ENCODE measurements around the gene ROBO2. TPM values are rescaled to one million over a fixed set of nuclear protein-coding genes. Genes with fewer than 3 reads are reported as not detected.
A peak's percentile ranks its signal among the peaks of the same experiment; 100 is the strongest.

Gene ROBO2
- polyA plus RNA-seq, 1 experiment = 16.3 TPM

- DNase-seq (ENCODE audit: low read depth, low spot score) = peak; percentile 36
- no peak overlapping the region for H3K27ac ChIP-seq (ENCODE audit: low read depth, low read length)
- no peaks in the 10 kb centered on the region for H3K27me3 ChIP-seq (ENCODE audit: control insufficient read depth, insufficient read depth, low read length)
- no peak overlapping the region for H3K4me3 ChIP-seq (ENCODE audit: low read depth, low read length)
- no peaks in the 10 kb centered on the region for H3K9me3 ChIP-seq (ENCODE audit: control insufficient read depth, insufficient read depth, low read length)
- TF ChIP-seq CTCF (IDR thresholded peaks at IDR 0.05; ENCODE audit: low read depth, low read length) = no peak
- CTCF ChIA-PET = no interaction called here
- POLR2A ChIA-PET = no interaction called here
These were observed 41.4 kb downstream of the ROBO2 start for GRCh38 chr3:77081240-77081661.

GRCh38 chr3:77084511-77084910 is 44.6 kb downstream of the ROBO2 start:
- ChIA-PET POLR2A (no interaction called here), CTCF (no interaction called here)
- no peaks in the 10 kb centered on the region for H3K9me3 ChIP-seq (ENCODE audit: control insufficient read depth, insufficient read depth, low read length)
- no peak overlapping the region for H3K4me3 ChIP-seq (ENCODE audit: low read depth, low read length)
- DNase-seq (ENCODE audit: low read depth, low spot score) = no peak
- no peak overlapping the region for H3K27ac ChIP-seq (ENCODE audit: low read depth, low read length)
- no peaks in the 10 kb centered on the region for H3K27me3 ChIP-seq (ENCODE audit: control insufficient read depth, insufficient read depth, low read length)
- TF ChIP-seq CTCF (IDR thresholded peaks at IDR 0.05; ENCODE audit: low read depth, low read length) = no peak

- Histone ChIP-seq H3K27ac (ENCODE audit: low read depth, low read length) (no peak overlapping the region), H3K9me3 (ENCODE audit: control insufficient read depth, insufficient read depth, low read length) (no peaks in the 10 kb centered on the region), H3K27me3 (ENCODE audit: control insufficient read depth, insufficient read depth, low read length) (no peaks in the 10 kb centered on the region), H3K4me3 (ENCODE audit: low read depth, low read length) (no peak overlapping the region)
- DNase-seq (ENCODE audit: low read depth, low spot score) = no peak
- ChIA-PET POLR2A (no interaction called here), CTCF (no interaction called here)
- TF ChIP-seq CTCF (IDR thresholded peaks at IDR 0.05; ENCODE audit: low read depth, low read length) = 0 out of 2 replicates have a peak, but pooled peaks have one; percentile 8
These were observed 46.5 kb downstream of the ROBO2 start for GRCh38 chr3:77086408-77086807.

- Histone ChIP-seq H3K9me3 (ENCODE audit: control insufficient read depth, insufficient read depth, low read length) (no peaks in the 10 kb centered on the region), H3K4me3 (ENCODE audit: low read depth, low read length) (no peak overlapping the region), H3K27me3 (ENCODE audit: control insufficient read depth, insufficient read depth, low read length) (no peaks in the 10 kb centered on the region), H3K27ac (ENCODE audit: low read depth, low read length) (no peak overlapping the region)
- TF ChIP-seq CTCF (IDR thresholded peaks at IDR 0.05; ENCODE audit: low read depth, low read length) = no peak
- CTCF ChIA-PET = no interaction called here
- no peak for DNase-seq (ENCODE audit: low read depth, low spot score)
- POLR2A ChIA-PET = no interaction called here
These were observed 51.9 kb downstream of the ROBO2 start for GRCh38 chr3:77091809-77092208.

- no peak for TF ChIP-seq CTCF (IDR thresholded peaks at IDR 0.05; ENCODE audit: low read depth, low read length)
- ChIA-PET POLR2A (no interaction called here), CTCF (no interaction called here)
- no peak overlapping the region for H3K4me3 ChIP-seq (ENCODE audit: low read depth, low read length)
- H3K27me3 ChIP-seq (ENCODE audit: control insufficient read depth, insufficient read depth, low read length) = no peaks in the 10 kb centered on the region
- DNase-seq (ENCODE audit: low read depth, low spot score) = no peak
- H3K9me3 ChIP-seq (ENCODE audit: control insufficient read depth, insufficient read depth, low read length) = peaks cover 3% of the 10 kb centered on the region; the same call in 1 of the 2 replicates
- H3K27ac ChIP-seq (ENCODE audit: low read depth, low read length) = no peak overlapping the region
These were observed 53.2 kb downstream of the ROBO2 start for GRCh38 chr3:77093101-77093500.

Data from AG04450 (cell line).